Right ventricle myocardium superior (tissue), 1 donor: Measurements from ENCODE around the gene ADGRG3. TPM values are rescaled to one million over a fixed set of nuclear protein-coding genes. Genes with fewer than 3 reads are reported as not detected.

Experiments
- ATAC-seq: fragments of 200-7000 bp; cut with Tn5 transposase; one replicate; pipeline ENCODE4 v1.9.1; 2020; ENCODE audit warnings: mild to moderate bottlenecking; ENCODE audit not compliant: poor library complexity
- DNase-seq: peaks from one replicate; pipeline ENCODE4 v3.0.0-alpha.2; 2020
- intact Hi-C: fragments of 100-400 bp; cut with DNase I; formaldehyde crosslinking; loops from one replicate; pipeline ENCODE4 v1.11.2; 2022
- total RNA-seq: library from RNA; stranded (reverse); fragmentation: NEBNext Ultra II Directional; extraction: Animal tissue kit (Norgen Biotek cat#: 25700); gene quantifications from one replicate; pipeline ENCODE4 v1.2.1, GENCODE V29; 2021
- donor health status: DM: no; HTN: yes; CAD: no; lungs with severe emphysema.

The ADGRG3 gene
- total RNA-seq, 1 donor from 2014 or later, result 0.48 TPM

- no peak for DNase-seq
- intact Hi-C loops, result no loop called here
- ATAC-seq, result no peak
Observed at GRCh38 chr16:57687363-57687929, 19.3 kb downstream of the ADGRG3 start.

DNA sequence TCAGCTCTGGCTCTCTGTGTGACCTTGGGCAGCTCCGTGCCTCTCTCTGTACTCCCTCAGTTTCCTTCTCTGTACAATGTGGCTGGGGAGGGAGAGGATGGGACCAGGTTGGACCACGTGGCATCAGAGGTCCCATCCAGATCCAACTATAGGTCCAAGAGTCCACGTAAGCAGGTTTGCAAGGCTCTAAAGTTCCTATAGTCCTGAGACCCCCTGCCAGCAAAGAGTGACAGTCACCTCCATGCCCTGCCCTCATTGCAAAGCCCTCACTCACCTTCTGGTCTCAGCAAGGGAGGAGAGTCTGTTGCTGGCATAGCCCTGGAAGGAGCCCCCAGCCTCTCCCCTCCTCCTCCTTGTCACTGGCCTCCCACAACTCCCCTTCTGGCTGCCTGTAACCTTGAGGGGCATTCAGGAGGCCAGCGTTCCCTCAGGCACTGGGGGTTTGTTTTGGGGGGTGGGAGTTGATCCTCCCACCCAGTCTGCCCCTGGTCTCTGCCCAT is 20.4 kb downstream of the ADGRG3 start:
- DNase-seq (no peak), ATAC-seq (no peak)
- intact Hi-C loops, result no loop called here

DNA sequence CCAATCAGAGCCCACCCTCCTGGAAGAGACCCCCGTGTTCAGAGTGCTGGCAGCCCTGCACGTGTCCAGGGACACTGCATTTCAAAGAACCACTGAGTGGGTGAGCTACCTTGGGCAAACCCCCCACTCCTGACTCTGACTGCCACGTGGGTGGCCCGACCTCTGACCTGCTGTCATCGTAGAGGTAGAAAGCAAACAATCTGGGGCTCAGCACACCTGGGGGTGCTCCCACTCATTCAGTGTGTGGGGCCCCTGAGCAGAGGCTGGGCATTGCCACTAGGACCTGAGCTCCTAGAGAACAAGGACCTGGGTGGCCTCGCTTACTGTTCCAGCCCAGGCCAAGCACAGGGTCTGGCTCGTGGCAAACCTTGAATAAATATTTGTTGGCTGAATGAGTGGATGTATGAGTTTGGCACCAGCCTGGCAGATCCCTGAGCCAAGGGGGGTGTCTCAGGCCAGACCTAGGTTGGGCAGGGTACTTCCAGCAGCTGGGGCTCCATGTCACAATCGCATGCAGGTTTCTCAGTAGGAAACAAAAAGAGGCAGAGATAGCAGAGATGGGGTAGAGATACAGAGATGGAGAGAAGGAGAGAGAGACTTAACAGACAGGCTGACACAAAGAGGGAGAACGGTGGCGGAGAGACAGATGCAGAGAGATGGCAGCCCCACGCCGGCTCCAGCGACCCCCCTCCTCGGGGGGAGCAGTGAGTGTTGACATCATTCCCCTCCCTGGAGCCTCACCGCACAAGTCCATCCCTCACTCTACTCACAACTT is 21.1 kb downstream of the ADGRG3 start:
- DNase-seq (no peak), ATAC-seq (no peak)
- intact Hi-C loops, result no loop called here

GRCh38 chr16:57689762-57690558 is 21.9 kb downstream of the ADGRG3 start:
- intact Hi-C loops, result no loop called here
- ATAC-seq (peak; percentile 20), DNase-seq (no peak)

GRCh38 chr16:57690782-57691471 is 22.8 kb downstream of the ADGRG3 start:
- intact Hi-C loops, result no loop called here
- no peak for DNase-seq
- no peak for ATAC-seq

DNA sequence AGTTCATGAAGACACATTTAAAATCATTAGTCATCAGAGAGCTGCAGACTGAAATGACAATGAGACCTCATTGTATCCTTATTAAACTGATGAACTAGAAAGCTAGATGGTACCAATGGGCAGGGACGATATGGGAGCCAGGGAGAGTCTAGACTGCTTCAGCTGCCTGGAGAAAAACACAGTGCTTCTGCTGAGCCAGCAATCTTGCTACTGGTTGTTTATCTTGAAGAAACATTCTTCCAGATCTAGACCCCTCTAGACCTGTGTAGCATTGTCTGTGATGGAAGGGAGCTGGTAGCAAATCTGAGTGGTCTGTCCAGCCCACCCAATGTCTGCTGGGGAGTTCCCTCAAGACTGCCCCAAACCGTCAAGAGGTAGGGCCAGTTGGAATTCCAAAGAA is 24.5 kb downstream of the ADGRG3 start:
- ATAC-seq (no peak), DNase-seq (no peak)
- intact Hi-C loops, result no loop called here

- ATAC-seq (no peak), DNase-seq (no peak)
- intact Hi-C loops, result no loop called here
Observed at GRCh38 chr16:57693550-57693949, 25.4 kb downstream of the ADGRG3 start.

DNA sequence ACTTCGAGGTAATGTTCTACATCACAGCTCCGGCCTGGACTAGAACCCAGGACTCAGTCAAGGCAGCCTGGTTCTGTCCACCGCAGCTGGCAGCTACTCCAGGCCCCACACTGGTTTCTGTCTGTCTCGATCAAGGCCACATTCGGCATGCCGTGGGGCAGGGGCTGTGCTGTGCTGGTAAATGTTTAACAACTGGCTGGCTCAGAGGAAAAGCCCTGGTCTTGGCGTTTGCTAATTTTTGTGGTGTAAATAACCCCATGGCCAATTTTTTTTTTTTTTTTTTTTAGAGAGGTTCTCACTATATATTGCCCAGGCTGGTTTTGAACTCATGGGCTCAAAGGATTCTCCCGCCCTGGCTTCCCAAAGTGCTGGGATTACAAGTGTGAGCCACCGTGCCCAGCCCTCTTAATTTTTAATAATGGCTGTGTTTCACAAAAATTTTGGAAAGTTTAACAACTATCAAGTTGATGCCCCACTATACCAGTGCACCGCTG is 26.2 kb downstream of the ADGRG3 start:
- intact Hi-C loops, result no loop called here
- no peak for ATAC-seq

DNA sequence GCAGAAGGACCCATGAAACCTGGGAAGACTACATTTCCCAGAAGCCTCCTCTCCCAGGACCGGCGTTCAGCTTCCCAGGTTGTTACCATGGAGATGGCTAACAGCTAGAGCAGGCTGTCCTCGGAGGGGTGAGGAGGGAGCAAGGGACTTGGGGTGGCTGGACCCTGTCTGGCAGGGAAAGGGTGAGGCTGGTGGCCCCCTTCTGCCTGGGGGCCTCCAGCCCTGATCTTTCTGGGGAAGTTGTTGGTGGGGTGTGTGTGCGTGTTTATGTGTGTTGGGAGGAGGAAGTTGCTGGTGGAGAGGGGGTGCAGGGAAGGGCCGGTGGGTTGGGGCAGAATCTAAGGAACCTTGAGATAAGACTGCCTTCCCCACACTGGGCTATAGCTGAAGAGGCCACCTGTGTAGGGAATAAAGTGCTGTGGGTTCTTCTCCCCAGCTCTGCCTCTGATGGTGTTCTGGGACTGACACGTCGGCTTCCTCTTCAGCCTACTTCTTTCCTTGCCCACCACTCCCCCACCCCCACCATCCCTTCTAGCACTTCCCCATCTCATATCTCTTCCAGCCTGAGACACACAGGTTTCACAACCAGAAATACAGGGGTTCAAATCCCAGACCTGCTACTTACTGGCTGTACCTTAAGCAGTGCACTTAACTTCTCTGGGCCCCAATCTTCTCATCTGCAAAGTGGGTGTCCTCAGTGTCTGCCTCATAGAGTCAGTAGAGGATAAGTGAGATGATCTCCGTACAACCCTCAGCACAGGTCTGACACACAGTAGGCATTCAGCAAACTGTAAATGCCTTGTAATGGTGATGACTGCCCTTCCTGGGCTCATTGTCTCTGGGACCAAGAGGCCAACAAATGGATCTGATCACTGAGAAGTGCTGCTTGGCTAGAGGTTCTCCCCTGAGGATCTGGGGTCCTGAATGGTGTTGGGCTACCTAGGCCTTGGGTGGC is 26.9 kb downstream of the ADGRG3 start, which contains the start of gene DRC7:
Gene DRC7 (plus strand): TSS at position 82 of the 955 bp plus-strand sequence. CDS start 3,144 bp downstream, outside the sequence.
- DNase-seq (no peak), ATAC-seq (peak; percentile 66)
- intact Hi-C loops, result no loop called here

More for the DNA sequence above, 26.2 kb downstream of the ADGRG3 start:
- DNase-seq, result no peak

GRCh38 chr16:57695680-57696069 is 27.6 kb downstream of the ADGRG3 start:
- no peak for ATAC-seq
- DNase-seq, result no peak
- intact Hi-C loops, result no loop called here

- no peak for ATAC-seq
- intact Hi-C loops, result no loop called here
- no peak for DNase-seq
Observed at GRCh38 chr16:57696240-57696639, 28.1 kb downstream of the ADGRG3 start.

DNA sequence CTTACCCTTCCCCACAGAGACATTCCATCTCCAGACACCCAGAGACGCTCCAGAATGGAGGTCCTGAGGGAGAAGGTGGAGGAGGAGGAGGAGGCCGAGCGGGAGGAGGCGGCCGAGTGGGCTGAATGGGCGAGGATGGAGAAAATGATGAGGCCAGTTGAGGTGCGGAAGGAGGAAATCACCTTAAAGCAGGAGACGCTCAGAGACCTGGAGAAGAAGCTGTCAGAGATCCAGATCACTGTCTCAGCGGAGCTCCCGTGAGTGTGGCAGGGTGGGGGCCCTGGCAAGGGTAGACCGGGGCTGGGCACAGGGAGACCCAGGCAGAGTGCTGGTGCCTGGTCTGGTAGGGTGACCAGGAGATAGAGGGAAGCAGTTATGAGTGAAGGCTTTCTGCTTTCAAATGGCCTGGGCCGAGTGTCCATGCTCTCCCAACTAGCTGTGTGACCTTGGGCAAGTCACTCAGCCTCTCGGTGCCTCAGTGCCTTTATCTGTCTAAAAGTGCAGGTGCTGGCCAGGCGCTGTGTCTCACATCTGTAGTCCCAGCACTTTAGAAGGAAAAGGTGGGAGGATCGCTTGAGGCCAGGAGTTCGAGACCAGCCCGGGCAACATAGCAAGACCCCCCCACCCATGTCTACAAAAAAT is 29.9 kb downstream of the ADGRG3 start:
- no peak for DNase-seq
- no peak for ATAC-seq
- intact Hi-C loops, result no loop called here

DNA sequence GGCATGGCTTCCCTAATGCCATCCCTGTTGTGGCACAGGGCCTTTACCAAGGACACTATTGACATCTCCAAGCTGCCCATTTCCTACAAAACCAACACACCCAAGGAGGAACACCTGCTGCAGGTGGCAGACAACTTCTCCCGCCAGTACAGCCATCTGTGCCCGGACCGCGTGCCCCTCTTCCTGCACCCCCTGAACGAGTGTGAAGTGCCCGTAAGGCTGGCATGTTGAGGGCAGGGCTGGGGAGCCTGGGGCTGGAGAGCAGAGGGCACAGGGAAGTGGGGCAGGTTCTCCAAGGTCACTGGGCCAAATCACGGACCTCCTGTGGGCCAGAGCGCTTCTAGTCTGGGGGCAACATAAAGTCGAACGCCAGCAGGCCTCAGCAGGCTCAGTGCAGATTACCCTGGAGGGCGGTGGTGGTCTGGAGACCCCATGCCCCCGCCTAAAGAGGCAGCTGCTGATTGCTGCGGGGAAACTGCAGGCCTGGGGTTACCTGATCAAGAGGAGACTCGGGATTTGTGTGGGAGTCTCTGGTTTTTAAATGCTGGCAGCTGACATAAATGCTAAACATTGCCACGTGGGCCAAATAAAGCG is 30.8 kb downstream of the ADGRG3 start:
- DNase-seq (no peak), ATAC-seq (no peak)
- intact Hi-C loops, result no loop called here

DNA sequence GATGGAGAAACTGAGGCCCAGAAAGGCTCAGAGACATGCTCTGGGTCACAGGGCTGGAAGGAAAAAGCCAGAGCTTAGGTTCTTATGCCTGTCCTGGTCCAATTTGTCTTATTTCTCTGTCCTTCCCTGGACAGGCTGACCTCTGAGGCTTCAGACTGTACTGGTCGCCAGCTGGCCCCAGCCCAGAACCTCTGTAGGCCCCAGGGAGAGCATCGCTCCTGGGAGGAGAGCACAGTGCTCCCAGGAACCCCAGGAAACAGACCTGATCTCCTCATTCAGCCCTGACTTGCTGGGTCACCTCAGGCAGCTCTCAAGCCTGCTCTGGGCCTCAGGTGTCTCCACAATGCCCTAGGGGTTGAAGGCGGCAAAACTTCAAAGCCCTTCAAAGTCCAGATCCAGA is 31.4 kb downstream of the ADGRG3 start:
- ATAC-seq, result no peak
- no peak for DNase-seq
- intact Hi-C loops, result no loop called here

- DNase-seq (no peak), ATAC-seq (no peak)
- intact Hi-C loops, result no loop called here
Observed at GRCh38 chr16:57699899-57700298, 31.8 kb downstream of the ADGRG3 start.

GRCh38 chr16:57700781-57701551 is 32.9 kb downstream of the ADGRG3 start:
- intact Hi-C loops, result no loop called here
- ATAC-seq (no peak), DNase-seq (no peak)
